Aorta (tissue), 5 donors: ENCODE measurements around the gene TBPL2. TPM values are rescaled to one million over a fixed set of nuclear protein-coding genes. Genes with fewer than 3 reads are reported as not detected.
"Not testable (repeated sequence)": the region's sequence is repeated elsewhere in the genome, so short reads cannot be mapped to it uniquely, and the experiment has no call there.

Experiments
- ATAC-seq: fragments of 200-7000 bp; cut with Tn5 transposase; one replicate; pipeline ENCODE4 v1.9.1; 2022; ENCODE audit warnings: moderate library complexity; ENCODE audit not compliant: low FRiP score
- DNase-seq, 2 donors: peaks; one replicate each; pipeline ENCODE4 v3.0.0-alpha.2; 2020
- H3K27ac ChIP-seq, 2 donors: one replicate each; pipeline ENCODE4 v1.5.1; 2013; ENCODE audit warnings: low read length in 2 of 2, mild to moderate bottlenecking in 2 of 2, moderate library complexity in 2 of 2, control low read depth in 1 of 2, inconsistent platforms in 1 of 2, low read depth in 1 of 2
- H3K27me3 ChIP-seq, 2 donors: one replicate each; pipeline ENCODE4 v1.6.1; 2013; ENCODE audit warnings: control low read depth in 1 of 2, low read length in 1 of 2, mild to moderate bottlenecking in 1 of 2, moderate library complexity in 1 of 2; ENCODE audit not compliant: insufficient read depth in 2 of 2, control insufficient read depth in 1 of 2
- H3K36me3 ChIP-seq, 2 donors: one replicate each; pipeline ENCODE4 v1.6.1; 2013; ENCODE audit warnings: control low read depth in 1 of 2, low read length in 1 of 2, mild to moderate bottlenecking in 1 of 2; ENCODE audit not compliant: insufficient read depth in 2 of 2, control insufficient read depth in 1 of 2
- H3K4me1 ChIP-seq, 2 donors: one replicate each; pipeline ENCODE4 v1.6.1; 2013; ENCODE audit warnings: low read length in 2 of 2, control low read depth in 1 of 2, mild to moderate bottlenecking in 1 of 2, moderate library complexity in 1 of 2; ENCODE audit not compliant: insufficient read depth in 2 of 2, control insufficient read depth in 1 of 2
- H3K4me3 ChIP-seq, 2 donors: one replicate each; pipeline ENCODE4 v1.5.1; 2013; ENCODE audit warnings: low read length in 2 of 2, control low read depth in 1 of 2, mild to moderate bottlenecking in 1 of 2
- H3K9me3 ChIP-seq: one replicate; pipeline ENCODE4 v1.6.1; 2013; ENCODE audit warnings: mild to moderate bottlenecking, low read length; ENCODE audit not compliant: control insufficient read depth
- WGBS, 2 donors: extraction: QIAGEN DNeasy Blood & Tissue Kit; methylation state at CpG; one replicate each; pipeline ENCODE4 v1.1.7; 2013; 5-methylcytosine and 5-hydroxymethylcytosine counted together
- intact Hi-C, 2 donors: fragments of 100-400 bp; cut with DNase I; formaldehyde crosslinking; loops; one replicate each; pipeline versions ENCODE4 v1.14.2 to v1.15.0; 2022
- long read RNA-seq, 2 donors: library from polyadenylated mRNA; unstranded; transcript quantifications; one replicate each; pipeline ENCODE4 v2.0.0, GENCODE V29; 2020 to 2021
- polyA plus RNA-seq, 2 donors: library from polyadenylated mRNA; stranded (reverse); fragments of 200-250 nt; gene quantifications; one replicate each; pipeline ENCODE4 v1.2.3, GENCODE V29; 2013
- total RNA-seq, 2 donors: library from RNA; stranded (reverse); fragmentation: NEBNext Ultra II Directional; extraction: Animal tissue kit (Norgen Biotek cat#: 25700); gene quantifications; one replicate each; pipeline ENCODE4 v1.2.1, GENCODE V29; 2021
- donor health status: healthy with polysubstance abuse.
- donor health status: Bipolar disorder and iron deficiency.
- donor health status: DM: no; HTN: no; CAD: no.
- donor health status: DM: no; HTN: no; CAD: no.
- donor health status: DM: yes; HTN: yes; CAD: no.

The TBPL2 gene
- total RNA-seq (not detected), polyA plus RNA-seq (not detected)
- long read RNA-seq, donor 1, partial matches to known transcripts: 0 of 1 reads
- long read RNA-seq, donor 1, other reads (novel, unspliced or antisense): 1 of 1 reads
- long read RNA-seq, donor 2: 0 reads

GRCh38 chr14:55440385-55440784 is at the start of gene TBPL2:
Gene TBPL2, minus strand, starts transcription at chr14:55440616. Its CDS starts 167 bp downstream, at chr14:55440449.
- no peaks in the 10 kb centered on the region for H3K4me1 ChIP-seq
- no peak within 1 kb of the TSS for H3K4me3 ChIP-seq
- no peaks in the 10 kb centered on the region for H3K36me3 ChIP-seq
- intact Hi-C loops: loop anchor here (10.0 kb wide), 2 partner anchors 144 to 244 kb away; partner anchors contain the start of gene KTN1 (in 1 of the 2)
- no peaks in the 10 kb centered on the region for H3K27me3 ChIP-seq
- H3K27ac ChIP-seq: no peak within 1 kb of the TSS
- DNase-seq (no peak), ATAC-seq (no peak)
- H3K9me3 ChIP-seq: no peaks in the 10 kb centered on the region
- 28 to 38% methylated on average over 27 to 29 of the region's 29 CpGs for WGBS, 2 donors

GRCh38 chr14:55488204-55488603 is 47.8 kb upstream of the TBPL2 start:
- Histone ChIP-seq H3K36me3 (no peaks in the 10 kb centered on the region), H3K4me3 (no peak overlapping the region), H3K27me3 (no peaks in the 10 kb centered on the region), H3K4me1 (no peaks in the 10 kb centered on the region), H3K27ac (no peak overlapping the region), H3K9me3 (no peaks in the 10 kb centered on the region)
- ATAC-seq (no peak), DNase-seq (no peak)
- intact Hi-C loops: no loop called here
- 41 to 46% methylated on average over 4 of the region's 4 CpGs for whole genome bisulfite sequencing, 2 donors

GRCh38 chr14:55482936-55483605 is 42.7 kb upstream of the TBPL2 start:
- 69 to 74% methylated on average over 4 of the region's 4 CpGs for WGBS, 2 donors
- DNase-seq (no peak), ATAC-seq (no peak)
- Histone ChIP-seq H3K27me3 (no peaks in the 10 kb centered on the region), H3K4me3 (no peak overlapping the region), H3K9me3 (no peaks in the 10 kb centered on the region), H3K4me1 (no peaks in the 10 kb centered on the region), H3K27ac (no peak overlapping the region), H3K36me3 (no peaks in the 10 kb centered on the region)
- intact Hi-C loops: no loop called here

GRCh38 chr14:55481769-55482168 is 41.4 kb upstream of the TBPL2 start:
- intact Hi-C loops: no loop called here
- no peak overlapping the region for H3K27ac ChIP-seq
- no peaks in the 10 kb centered on the region for H3K9me3 ChIP-seq
- H3K4me1 ChIP-seq: no peaks in the 10 kb centered on the region
- H3K4me3 ChIP-seq: no peak overlapping the region
- H3K27me3 ChIP-seq: no peaks in the 10 kb centered on the region
- ATAC-seq (no peak), DNase-seq (no peak)
- WGBS, 2 donors: 87 to 88% methylated on average over 5 of the region's 5 CpGs
- no peaks in the 10 kb centered on the region for H3K36me3 ChIP-seq

DNA sequence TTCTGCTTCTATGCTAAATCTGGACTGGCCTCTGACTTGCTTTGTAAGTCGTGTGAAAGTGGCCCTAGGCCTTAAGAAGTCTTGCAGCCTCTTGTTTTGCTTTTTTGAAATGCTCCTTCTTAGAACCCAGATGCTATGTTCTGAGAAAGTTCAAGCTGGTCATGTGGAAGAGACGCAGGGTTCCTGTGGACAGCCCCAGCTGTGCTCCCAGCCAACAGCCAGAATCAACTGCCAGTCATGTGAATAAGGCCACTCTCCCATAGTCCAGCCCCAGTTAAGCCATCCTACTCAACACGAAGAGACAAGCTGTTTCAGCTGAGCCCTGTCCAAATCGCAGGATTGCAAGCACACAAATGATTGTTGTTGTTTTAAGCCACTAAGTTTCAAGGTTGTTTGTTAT is 37.3 kb upstream of the TBPL2 start:
- H3K4me3 ChIP-seq: no peak overlapping the region
- 63 to 64% methylated on average over 4 of the region's 4 CpGs for WGBS, 2 donors
- H3K27ac ChIP-seq: no peak overlapping the region
- no peaks in the 10 kb centered on the region for H3K9me3 ChIP-seq
- H3K36me3 ChIP-seq: no peaks in the 10 kb centered on the region
- DNase-seq (no peak), ATAC-seq (no peak)
- no peaks in the 10 kb centered on the region for H3K4me1 ChIP-seq
- intact Hi-C loops: no loop called here
- no peaks in the 10 kb centered on the region for H3K27me3 ChIP-seq

DNA sequence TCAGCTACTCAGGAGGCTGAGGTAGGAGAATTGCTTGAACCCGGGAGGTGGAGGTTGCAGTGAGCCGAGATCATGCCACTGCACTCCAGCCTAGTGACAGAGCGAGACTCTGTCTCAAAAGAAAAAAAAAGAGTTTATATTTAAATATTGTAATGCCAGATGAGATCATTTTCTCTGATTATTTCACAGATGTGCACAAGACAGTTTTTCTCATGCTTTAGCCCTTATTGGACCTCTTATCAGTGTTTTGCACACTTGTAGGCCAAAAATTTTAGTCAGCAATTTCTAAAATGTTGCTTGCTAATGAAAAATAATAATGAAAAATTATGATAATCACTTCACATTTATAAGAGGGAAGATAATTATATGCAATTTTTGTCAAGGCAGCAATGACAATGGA is 36.0 kb upstream of the TBPL2 start:
- H3K36me3 ChIP-seq, ATAC-seq: not testable (repeated sequence)
- WGBS, 2 donors: 89 to 95% methylated on average over 3 of the region's 3 CpGs

GRCh38 chr14:55473786-55474185 is 33.4 kb upstream of the TBPL2 start:
- ATAC-seq: no peak
- Histone ChIP-seq H3K27ac (no peak overlapping the region), H3K27me3 (no peaks in the 10 kb centered on the region), H3K4me1 (no peaks in the 10 kb centered on the region), H3K9me3 (no peaks in the 10 kb centered on the region), H3K4me3 (no peak overlapping the region), H3K36me3 (no peaks in the 10 kb centered on the region)
- DNase-seq: no peak
- 75 to 79% methylated on average over 7 of the region's 7 CpGs for WGBS, 2 donors
- intact Hi-C loops: no loop called here

More for the DNA sequence above, 36.0 kb upstream of the TBPL2 start:
- H3K4me3 ChIP-seq, H3K9me3 ChIP-seq, DNase-seq, intact Hi-C loops, H3K27ac ChIP-seq, H3K4me1 ChIP-seq, H3K27me3 ChIP-seq: not testable (repeated sequence)

DNA sequence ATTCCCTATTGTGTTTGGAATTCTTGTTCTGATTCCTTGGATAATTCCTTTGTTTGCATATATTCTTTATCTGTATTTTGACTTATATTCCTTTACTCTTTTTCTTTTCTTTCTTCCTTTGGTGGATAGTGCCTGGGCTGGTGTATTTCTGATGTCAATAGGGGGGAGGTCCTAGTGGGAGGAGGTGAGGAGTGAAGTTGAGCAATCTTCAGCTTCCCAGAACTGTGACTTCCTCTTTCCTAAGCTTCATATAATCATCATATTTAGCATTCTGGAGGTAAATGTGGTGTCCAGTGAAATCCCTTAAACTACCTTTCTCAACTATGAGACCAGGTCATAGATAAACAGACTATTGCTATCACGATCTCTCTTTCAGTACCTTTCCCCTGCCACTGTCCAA is 29.6 kb upstream of the TBPL2 start:
- H3K9me3 ChIP-seq: peaks cover 1% of the 10 kb centered on the region
- DNase-seq (no peak), ATAC-seq (no peak)
- H3K36me3 ChIP-seq: no peaks in the 10 kb centered on the region
- 93 to 95% methylated on average over 1 of the region's 1 CpG for WGBS, 2 donors
- H3K4me1 ChIP-seq: no peaks in the 10 kb centered on the region
- H3K27ac ChIP-seq: no peak overlapping the region
- H3K27me3 ChIP-seq: no peaks in the 10 kb centered on the region
- no peak overlapping the region for H3K4me3 ChIP-seq
- intact Hi-C loops: no loop called here

DNA sequence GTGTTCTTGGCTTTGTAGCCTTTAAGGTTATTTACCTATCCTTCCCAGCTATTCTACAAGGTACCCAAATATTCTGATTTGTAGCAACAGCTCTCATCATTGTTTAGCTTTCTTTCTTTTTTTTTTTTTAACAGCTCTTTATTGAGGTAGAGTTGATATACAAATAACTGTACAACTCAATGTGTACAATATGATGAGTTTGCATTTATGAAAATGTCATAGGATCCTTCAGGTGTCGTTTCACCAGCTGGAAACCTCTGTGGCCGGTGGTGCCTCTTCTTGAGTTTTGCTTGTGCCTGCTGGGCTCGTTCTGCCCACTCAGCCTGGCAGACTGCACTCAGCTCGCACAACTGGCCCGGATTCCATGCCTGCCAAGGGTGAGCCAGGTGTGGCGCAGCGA is 26.9 kb upstream of the TBPL2 start:
- no peak for ATAC-seq
- intact Hi-C loops: no loop called here
- no peaks in the 10 kb centered on the region for H3K4me1 ChIP-seq
- no peak overlapping the region for H3K4me3 ChIP-seq
- no peak for DNase-seq
- peaks cover 1% of the 10 kb centered on the region for H3K9me3 ChIP-seq
- WGBS, 2 donors: 88 to 94% methylated on average over 7 of the region's 7 CpGs
- H3K27ac ChIP-seq: no peak overlapping the region
- H3K27me3 ChIP-seq: no peaks in the 10 kb centered on the region
- no peaks in the 10 kb centered on the region for H3K36me3 ChIP-seq
